K562 (cell line): Measurements from ENCODE around the gene HSPB7. TPM values are rescaled to one million over a fixed set of nuclear protein-coding genes. Genes with fewer than 3 reads are reported as not detected.

Experiments
- BCOR ChIP-seq: fragments of 450-650 bp; IDR thresholded peaks from 2 replicates; pipeline ENCODE4 v1.6.1; 2016
- CEBPB ChIP-seq: fragments of 450-650 bp; IDR thresholded peaks from 2 replicates; pipeline ENCODE4 v1.6.1; 2016; ENCODE audit warnings: missing genetic modification characterization, missing compliant biosample characterization
- CHCHD3 ChIP-seq: fragments of 250-450 bp; sonication (Bioruptor Pico); IDR thresholded peaks from 2 replicates; pipeline ENCODE4 v2.1.2; 2022; ENCODE audit warnings: mild to moderate bottlenecking
- GTF2E2 ChIP-seq: fragments of 200-800 bp; sonication (Bioruptor generic); IDR thresholded peaks from 2 replicates; pipeline ENCODE4 v1.6.1; 2016; ENCODE audit warnings: missing genetic modification characterization, missing compliant biosample characterization
- HEY1 ChIP-seq: fragments of 250-450 bp; sonication (Bioruptor Pico); IDR thresholded peaks from 2 replicates; pipeline ENCODE4 v1.5.0; 2020; ENCODE audit warnings: mild to moderate bottlenecking, moderate library complexity, borderline replicate concordance
- KHSRP ChIP-seq: fragments of 450-650 bp; IDR thresholded peaks from 2 replicates; pipeline ENCODE4 v1.6.1; 2017
- OTX1 ChIP-seq: fragments of 450-650 bp; formaldehyde crosslinking; IDR thresholded peaks from 2 replicates; pipeline ENCODE4 v1.4.0; 2022; ENCODE audit warnings: mild to moderate bottlenecking
- PTBP1 ChIP-seq: fragments of 200-400 bp; formaldehyde crosslinking; IDR thresholded peaks from 2 replicates; pipeline ENCODE4 v1.6.1; 2017; ENCODE audit warnings: low read depth, low read length
- RFX1 ChIP-seq: fragments of 450-650 bp; IDR thresholded peaks from 2 replicates; pipeline ENCODE4 v1.6.1; 2016; ENCODE audit warnings: mild to moderate bottlenecking, moderate library complexity
- SMARCA5 ChIP-seq: fragments of 450-650 bp; IDR thresholded peaks from 2 replicates; pipeline ENCODE4 v1.6.1; 2016
- STAT6 ChIP-seq: sonication (generic); formaldehyde crosslinking; IDR thresholded peaks from 2 replicates; pipeline ENCODE4 v1.8.1; 2023; ENCODE audit warnings: mild to moderate bottlenecking, missing genetic modification reagents
- VEZF1 ChIP-seq: fragments of 200-800 bp; sonication (Bioruptor generic); IDR thresholded peaks from 2 replicates; pipeline ENCODE4 v1.6.1; 2017; ENCODE audit warnings: missing genetic modification characterization, missing compliant biosample characterization
- ZBED1 ChIP-seq: IDR thresholded peaks from 2 replicates; pipeline ENCODE4 v1.6.1; 2014
- ZBTB33 ChIP-seq: sonication (generic); formaldehyde crosslinking; IDR thresholded peaks from 2 replicates; pipeline ENCODE4 v1.8.1; 2023; ENCODE audit warnings: mild to moderate bottlenecking, missing genetic modification reagents
- ZMIZ1 ChIP-seq, 2 experiments: fragments of 150-350 bp in 1 of 2; IDR thresholded peaks; 2 replicates each; pipeline ENCODE4 v1.6.1; 2012 to 2016; ENCODE audit warnings: low read depth in 2 of 2, low read length in 2 of 2, mild to moderate bottlenecking in 1 of 2, moderate library complexity in 1 of 2
- ZNF436 ChIP-seq: fragments of 250-450, 450-650 bp; sonication (Bioruptor Pico); formaldehyde crosslinking; IDR thresholded peaks from 2 replicates; pipeline ENCODE4 v1.7.0; 2020; ENCODE audit warnings: mild to moderate bottlenecking
- ZNF655 ChIP-seq: fragments of 250-450 bp; sonication (Bioruptor Pico); IDR thresholded peaks from 2 replicates; pipeline ENCODE4 v1.5.0; 2021
- polyA plus RNA-seq, 8 experiments: library from polyadenylated mRNA; depleted of rRNA in 4 of 8; stranded (reverse) in 5 of 8; unstranded in 3 of 8; fragments of >200 nt; fragmentation: Nextera tagmentation in 2 of 8; fragmentation: Illumina TruSeq in 1 of 8; extraction: Ambion mirVana in 2 of 8; extraction: Trizol in 1 of 8; gene quantifications; 2 replicates each; pipeline versions ENCODE4 v1.2.1 to v1.2.3, GENCODE V29; 2011 to 2014; ENCODE audit warnings: inconsistent platforms in 1 of 8, missing spikeins in 1 of 8
- total RNA-seq, 7 experiments: library from RNA; depleted of rRNA in 6 of 7; stranded (reverse); fragments of >200 nt in 6 of 7; fragmentation: Illumina TruSeq in 2 of 7; extraction: Trizol in 2 of 7; gene quantifications; 2 replicates each; pipeline versions ENCODE4 v1.2.1 to v1.2.3, GENCODE V29; 2011 to 2021; ENCODE audit warnings: low replicate concordance in 1 of 7

HSPB7 gene
- total and polyA plus RNA-seq, 9 of the 15 experiments (the other 6 are each of a cell fraction or from before 2014, with no cell fraction given), result 0.05 to 0.19 (median 0.07) TPM; not detected in 6

- TF ChIP-seq ZMIZ1 (IDR thresholded peaks at IDR 0.05; ENCODE audit: low read depth in 2 of 2, low read length in 2 of 2) (no peak), ZBTB33 (CRISPR knock-in tag) (no peak), KHSRP (no peak), BCOR (peak; percentile 38; the same call in 1 of the 2 replicates), CHCHD3 (no peak), SMARCA5 (0 out of 2 replicates have a peak, but pooled peaks have one; percentile 36), ZNF436 (CRISPR knock-in tag) (peak; percentile 59), STAT6 (CRISPR knock-in tag) (no peak), HEY1 (CRISPR knock-in tag) (no peak), ZNF655 (CRISPR knock-in tag) (no peak), GTF2E2 (tag) (no peak), ZBED1 (no peak), RFX1 (no peak), CEBPB (peak; percentile 79), VEZF1 (peak; percentile 27; the same call in 1 of the 2 replicates), PTBP1 (no peak), OTX1 (no peak)
These were observed 1.2 kb upstream of the HSPB7 start (continued) for GRCh38 chr1:16018749-16019643.
